Cardiac septum (tissue), 1 donor: ENCODE data around the gene CHN2. TPM values are rescaled to one million over a fixed set of nuclear protein-coding genes. Genes with fewer than 3 reads are reported as not detected.

Experiments used
- DNase-seq: peaks from one replicate; pipeline ENCODE4 v3.0.0-alpha.2; 2020; ENCODE audit warnings: low spot score
- intact Hi-C: fragments of 100-400 bp; cut with DNase I; formaldehyde crosslinking; loops from one replicate; pipeline ENCODE4 v1.14.0; 2022
- total RNA-seq: library from RNA; stranded (reverse); fragmentation: NEBNext Ultra II Directional; extraction: Animal tissue kit (Norgen Biotek cat#: 25700); gene quantifications from one replicate; pipeline ENCODE4 v1.2.1, GENCODE V29; 2021
- donor health status: DM: no; HTN: no; CAD: no.

Gene CHN2
- total RNA-seq, 1 donor from 2014 or later = 33.6 TPM

DNA sequence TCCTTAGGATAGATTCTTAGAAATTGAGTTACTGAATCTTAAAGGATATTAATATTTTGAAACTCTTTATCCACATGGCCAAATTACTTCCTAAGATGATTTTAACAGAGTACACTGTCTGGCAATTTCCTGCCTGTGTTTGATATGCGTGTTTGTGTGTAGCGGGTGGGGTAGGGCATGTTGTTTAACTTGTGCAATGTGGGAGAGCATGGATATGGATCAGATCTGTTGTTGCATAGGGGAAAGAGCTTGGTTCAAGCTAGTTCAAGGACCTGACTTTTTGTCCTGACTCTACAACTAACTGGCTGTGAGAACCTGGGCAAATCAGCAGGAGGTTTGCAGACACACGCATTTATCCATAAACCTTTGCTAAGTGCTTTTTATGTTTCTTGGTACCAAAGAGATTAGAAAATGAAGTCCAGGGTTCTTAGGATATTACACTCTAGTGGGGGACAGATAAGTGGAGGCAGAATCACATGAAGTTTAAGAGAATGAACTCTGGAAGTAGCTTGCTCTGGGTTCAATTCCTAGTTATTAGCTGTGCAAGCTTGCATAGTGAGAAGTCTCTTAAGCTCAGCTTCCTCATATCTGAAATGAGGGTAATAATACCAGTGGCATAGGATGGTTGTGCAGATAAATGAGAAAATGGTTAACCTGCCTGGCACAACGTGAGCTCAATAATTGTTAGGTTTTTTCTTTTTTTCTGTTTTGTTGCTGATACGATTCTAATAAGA lies 272.8 kb downstream of the CHN2 start:
- intact Hi-C loops = no loop called here
- no peak for DNase-seq

- intact Hi-C loops = no loop called here
- no peak for DNase-seq
These were observed 273.6 kb downstream of the CHN2 start for GRCh38 chr7:29468196-29468595.

- no peak for DNase-seq
These were observed 274.7 kb downstream of the CHN2 start for GRCh38 chr7:29469281-29469680.

GRCh38 chr7:29469976-29470557 lies 275.5 kb downstream of the CHN2 start:
- no peak for DNase-seq
- intact Hi-C loops = no loop called here

More at GRCh38 chr7:29469281-29469680, 274.7 kb downstream of the CHN2 start:
- intact Hi-C loops = no loop called here

GRCh38 chr7:29471444-29472138 lies 277.0 kb downstream of the CHN2 start:
- no peak for DNase-seq
- intact Hi-C loops = no loop called here

DNA sequence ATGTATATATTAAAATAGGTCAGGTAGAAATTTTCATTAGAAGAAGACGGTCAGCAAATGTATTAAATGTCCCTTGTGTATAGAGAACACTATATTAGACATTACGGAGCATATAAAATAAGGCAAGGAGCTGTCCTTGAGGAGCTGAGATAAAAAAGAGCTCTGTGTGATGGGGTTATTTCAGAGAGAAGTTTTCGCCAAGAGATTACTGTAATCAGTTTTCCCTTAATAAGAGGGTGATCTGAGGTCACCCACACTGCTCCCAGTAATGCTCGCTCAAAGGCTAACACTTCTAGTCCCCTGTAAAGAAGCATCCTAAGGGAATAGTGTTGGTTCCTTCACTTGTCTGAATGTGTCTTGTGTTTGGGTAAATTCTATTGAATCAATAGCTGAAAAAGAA lies 282.3 kb downstream of the CHN2 start:
- DNase-seq = no peak
- intact Hi-C loops = no loop called here

GRCh38 chr7:29478226-29478625 lies 283.7 kb downstream of the CHN2 start:
- intact Hi-C loops = no loop called here
- no peak for DNase-seq

DNA sequence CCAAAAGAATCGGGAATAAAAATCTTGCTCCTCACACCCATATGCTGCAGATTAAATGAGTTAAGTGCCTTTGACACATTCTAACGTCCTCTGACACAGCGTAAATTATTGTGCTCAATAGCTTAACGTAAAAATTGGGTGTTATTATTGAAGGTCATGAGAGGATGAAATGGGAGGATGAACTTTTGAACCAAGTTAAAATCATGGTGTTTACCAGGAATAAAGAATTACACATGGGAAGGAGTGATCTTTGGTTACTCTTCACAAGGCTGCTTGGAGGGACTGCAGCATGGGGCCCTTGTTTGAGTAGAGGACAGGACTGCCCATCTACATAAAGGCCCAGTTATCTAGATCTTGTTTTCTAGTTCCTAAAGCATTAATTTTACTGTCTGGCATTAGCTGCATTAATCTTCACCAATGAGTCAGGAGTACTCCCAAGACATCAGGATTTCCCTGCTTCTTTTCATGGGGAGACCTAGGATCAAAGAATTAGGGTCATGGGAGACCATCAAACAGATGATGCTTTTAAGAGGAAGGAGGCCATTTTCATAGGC lies 284.2 kb downstream of the CHN2 start:
- no peak for DNase-seq
- intact Hi-C loops = no loop called here

DNA sequence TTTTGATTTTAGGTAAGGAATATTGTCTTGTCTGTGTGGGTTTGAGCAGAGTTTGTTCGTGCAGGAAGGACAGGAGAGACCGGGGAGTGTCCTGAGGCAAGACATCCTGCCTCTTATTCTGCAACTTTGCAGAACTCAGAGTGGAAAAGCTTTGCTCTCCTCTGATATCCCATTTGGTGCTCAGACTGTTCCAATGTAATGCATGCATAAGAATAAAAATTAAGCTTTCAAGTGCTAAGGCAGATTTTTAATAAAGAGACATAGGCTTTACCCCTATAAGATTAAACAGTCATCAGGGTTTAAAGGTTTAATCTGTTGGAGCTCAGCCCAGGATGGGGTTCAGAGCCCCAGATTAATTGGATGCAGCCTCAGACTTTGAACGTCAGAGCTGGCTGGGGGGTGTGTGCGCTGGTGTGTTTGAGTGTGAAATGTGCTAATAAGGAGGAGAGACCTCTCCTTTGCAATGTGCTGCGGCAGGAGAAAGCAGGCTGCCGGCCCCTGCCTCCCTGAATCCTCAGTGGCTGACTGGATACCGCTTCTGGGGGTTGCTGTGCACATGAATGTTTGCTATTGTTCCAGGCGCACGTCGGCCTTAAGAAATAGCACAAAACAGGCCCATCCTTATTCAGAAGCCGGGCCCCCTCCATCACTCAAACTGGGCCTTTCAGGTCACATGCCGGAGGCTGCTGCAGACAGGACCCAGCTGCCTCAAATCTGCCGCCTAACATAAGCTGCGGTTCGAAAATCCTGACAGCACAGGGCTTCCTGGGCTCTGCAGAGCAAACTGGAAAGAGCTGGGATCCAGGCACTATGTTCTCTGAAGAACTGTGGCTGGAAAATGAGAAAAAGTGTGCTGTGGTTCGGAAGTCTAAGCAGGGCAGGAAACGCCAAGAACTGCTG lies 285.0 kb downstream of the CHN2 start:
- DNase-seq = no peak
- intact Hi-C loops = no loop called here

DNA sequence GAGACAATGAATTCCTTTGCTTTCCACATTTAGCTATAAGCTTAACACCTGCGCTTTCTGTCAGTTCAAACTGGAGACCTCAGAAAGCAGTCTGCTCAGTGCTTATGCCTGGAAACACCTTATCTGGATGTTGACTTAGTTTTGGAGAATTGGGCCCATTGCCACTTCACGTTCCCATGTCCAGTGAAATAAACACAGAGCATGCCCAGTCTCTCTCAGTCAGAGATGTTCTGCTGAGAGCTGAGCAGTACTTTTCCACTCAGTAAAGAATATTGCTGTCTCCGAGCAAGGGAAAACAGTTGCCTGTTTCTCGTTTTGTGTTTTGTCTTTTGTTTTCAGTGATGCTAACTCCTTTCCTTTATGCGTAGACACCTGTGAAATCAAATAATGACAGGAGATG lies 285.9 kb downstream of the CHN2 start:
- no peak for DNase-seq

DNA sequence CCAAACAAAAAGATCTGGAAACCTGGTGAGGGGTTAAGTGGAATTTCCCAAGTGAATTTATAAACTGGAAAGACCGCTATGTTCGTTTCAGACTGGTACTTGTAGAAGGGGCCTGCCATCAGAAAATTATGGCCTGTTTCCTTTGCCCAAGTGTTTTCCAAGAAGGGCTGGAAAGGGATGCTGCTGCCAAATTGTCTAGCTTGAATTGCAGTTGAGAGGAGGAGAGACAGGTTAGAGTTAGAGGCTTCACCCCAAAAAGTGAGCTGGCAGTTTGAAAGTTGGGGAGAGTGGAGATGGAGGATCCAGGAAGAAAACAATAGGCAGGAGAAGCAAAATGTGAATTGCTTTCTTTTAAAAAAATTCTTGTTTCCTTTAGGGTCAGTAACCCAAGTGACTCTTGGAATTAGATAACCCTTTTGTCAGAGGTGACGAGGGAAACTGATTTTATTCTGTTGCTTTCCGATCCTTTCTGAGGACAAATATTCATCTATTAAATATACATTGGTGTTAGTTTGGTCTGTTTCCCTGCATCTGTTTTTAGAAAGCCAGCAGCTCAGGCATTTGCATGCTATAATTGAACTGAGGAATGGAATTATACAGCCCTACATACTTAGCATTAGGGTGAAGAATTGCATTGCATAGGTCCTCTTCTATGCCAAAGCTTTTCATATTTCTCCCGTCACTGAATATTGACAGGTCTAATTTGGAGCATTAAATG lies 286.5 kb downstream of the CHN2 start:
- no peak for DNase-seq
- intact Hi-C loops = no loop called here

More for the DNA sequence above, 285.9 kb downstream of the CHN2 start:
- intact Hi-C loops = no loop called here

GRCh38 chr7:29482056-29482455 lies 287.5 kb downstream of the CHN2 start:
- DNase-seq = no peak
- intact Hi-C loops = no loop called here

DNA sequence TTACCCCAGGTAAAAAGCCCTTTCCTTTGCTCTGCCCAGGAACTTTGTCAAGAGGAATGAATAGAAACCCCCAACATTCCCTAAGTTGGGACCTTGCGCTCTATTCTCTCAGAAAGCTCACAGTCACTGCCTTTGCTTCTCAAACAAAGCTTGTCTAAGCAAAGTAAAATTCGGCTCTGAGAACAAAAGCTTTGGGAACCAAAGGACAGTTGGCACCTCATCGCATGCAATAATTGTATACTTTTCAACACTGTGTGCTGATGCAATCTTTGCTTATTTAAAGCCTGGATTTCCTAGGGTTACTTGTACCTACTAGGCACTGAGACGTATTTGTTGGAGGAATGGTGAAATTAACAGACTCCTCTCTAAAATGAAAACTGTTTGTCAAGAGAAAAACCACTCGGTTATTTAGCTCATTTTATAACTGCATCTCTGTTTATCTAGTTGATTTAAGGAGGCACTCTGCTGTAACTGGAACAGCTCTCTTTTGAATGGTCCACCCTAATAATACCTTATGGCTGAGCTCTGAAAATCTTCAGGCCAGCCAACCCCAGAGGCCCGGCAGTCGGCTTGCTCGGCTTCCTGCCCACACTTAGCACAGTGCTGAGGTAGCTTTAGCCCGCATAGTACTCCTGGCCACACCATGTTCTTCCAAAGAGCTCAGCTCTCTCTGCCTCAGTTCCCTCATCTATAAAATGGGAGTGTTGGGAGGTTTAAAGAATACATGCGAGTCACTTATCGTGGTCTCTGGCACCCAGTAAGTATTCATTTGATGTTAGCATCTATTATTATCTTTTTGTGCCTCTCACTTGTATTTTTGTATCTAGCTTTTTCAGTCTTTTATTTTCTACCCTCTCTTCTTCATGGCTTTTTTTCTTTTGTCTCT lies 288.9 kb downstream of the CHN2 start:
- no peak for DNase-seq
- intact Hi-C loops = no loop called here

- DNase-seq = no peak
These were observed 289.7 kb downstream of the CHN2 start for GRCh38 chr7:29484280-29484679.

DNA sequence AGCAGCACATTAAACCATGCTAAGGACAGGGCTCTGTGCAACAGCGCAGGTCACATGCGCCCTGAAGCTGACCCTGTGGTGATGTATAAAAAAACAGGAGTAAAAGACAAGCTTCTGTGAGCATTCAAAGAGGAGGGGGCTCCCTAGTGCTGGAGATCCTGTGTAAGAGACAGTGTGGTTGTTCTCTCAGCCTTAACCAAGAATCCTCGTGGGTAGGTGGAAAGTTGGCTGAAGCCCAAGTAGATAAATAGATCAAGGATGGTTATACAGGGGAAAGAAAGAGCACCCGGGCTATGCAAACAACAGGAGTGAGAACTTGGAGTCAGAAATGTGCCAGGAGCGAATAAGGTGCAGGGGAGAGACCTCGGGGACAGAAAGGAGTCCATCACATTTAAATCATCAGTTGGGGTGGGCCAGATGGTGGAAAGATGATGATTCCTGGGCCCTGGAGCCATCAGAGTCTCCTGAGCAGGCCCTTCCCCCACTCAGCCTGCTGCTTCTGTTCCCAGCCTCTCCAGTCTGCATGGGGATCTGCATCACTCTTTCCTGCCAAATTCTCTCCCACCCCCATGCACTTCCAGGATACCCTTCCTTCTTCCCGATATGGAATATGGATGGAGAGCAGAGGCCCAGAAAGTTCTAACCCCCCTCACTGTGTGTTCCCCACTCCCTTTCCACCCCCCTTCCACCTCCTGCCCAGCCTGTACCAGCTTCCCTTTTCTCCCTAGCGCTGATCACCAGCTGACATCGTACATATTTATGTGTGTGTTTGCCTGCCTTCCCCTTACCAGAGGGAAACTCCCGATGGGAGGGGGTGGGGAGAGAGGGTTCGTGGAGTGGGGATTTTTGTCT lies 291.0 kb downstream of the CHN2 start:
- intact Hi-C loops = no loop called here
- DNase-seq = no peak

More at GRCh38 chr7:29484280-29484679, 289.7 kb downstream of the CHN2 start:
- intact Hi-C loops = no loop called here

DNA sequence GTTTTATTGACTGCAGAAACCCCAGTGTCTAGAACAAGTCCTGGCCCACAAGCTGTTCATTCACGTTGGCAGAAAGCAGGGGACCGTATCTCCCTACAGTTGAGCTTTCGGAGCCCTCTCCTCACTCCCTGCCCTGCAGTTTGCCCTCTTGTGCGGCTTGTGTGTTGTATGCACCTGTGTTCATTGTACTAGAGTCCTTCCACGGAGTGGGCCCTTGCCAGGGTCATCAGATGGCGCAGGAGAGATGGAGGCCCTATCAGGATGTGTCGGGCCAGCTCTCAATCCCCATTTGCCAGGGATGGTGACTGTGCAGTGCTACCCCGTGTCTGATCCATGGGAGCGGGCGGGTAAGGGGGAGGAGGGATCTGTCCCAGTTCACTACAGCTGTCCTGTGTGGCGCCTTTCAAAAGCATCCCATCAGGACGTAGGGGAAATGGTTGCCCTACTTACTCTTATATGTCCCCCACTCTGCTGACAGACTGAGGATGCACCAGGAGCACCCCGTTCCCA lies 291.7 kb downstream of the CHN2 start:
- intact Hi-C loops = no loop called here
- no peak for DNase-seq

DNA sequence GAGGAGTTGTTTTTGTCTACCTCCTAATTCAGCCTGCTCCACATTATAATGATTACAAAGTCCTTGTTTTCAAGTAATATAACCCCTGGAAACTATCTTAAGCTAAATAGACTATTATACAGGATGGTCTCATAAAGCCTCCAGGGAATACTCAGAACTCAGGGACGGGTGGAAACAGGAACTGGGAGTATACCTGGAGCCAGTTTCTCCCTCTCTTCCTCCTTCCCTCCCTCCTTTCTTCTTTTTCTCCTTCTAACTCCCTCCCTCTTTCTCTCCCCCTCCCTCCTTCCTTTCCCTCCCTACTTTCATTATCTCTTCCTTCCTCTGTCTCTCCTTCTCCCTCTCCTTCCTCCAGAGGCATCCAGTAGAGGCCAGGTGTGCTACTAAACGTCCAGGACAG lies 292.8 kb downstream of the CHN2 start:
- intact Hi-C loops = no loop called here
- DNase-seq = no peak
